Neural crest cell (in vitro differentiated cells): ENCODE data around the gene DPY19L1. TPM values are rescaled to one million over a fixed set of nuclear protein-coding genes. Genes with fewer than 3 reads are reported as not detected.
"Not testable (repeated sequence)": the region's sequence is repeated elsewhere in the genome, so short reads cannot be mapped to it uniquely, and the experiment has no call there.

ENCODE experiments used
- DNase-seq: peaks from one replicate; pipeline ENCODE4 v3.0.0; 2021; ENCODE audit warnings: low read depth, mixed read lengths, low spot score
- H3K27ac Mint-ChIP-seq: one replicate; pipeline ENCODE4 v1.8.0; 2021; ENCODE audit warnings: mild to moderate bottlenecking, mixed read lengths; ENCODE audit not compliant: unreplicated experiment
- H3K27me3 Mint-ChIP-seq: 2 replicates; pipeline ENCODE4 v1.8.0; 2021; ENCODE audit warnings: low read depth, mild to moderate bottlenecking, mixed read lengths
- H3K36me3 Mint-ChIP-seq: 2 replicates; pipeline ENCODE4 v1.8.0; 2021; ENCODE audit warnings: low read depth, mild to moderate bottlenecking, mixed read lengths
- H3K4me1 Mint-ChIP-seq: 2 replicates; pipeline ENCODE4 v1.8.0; 2021; ENCODE audit warnings: mixed read lengths
- H3K4me3 Mint-ChIP-seq: one replicate; pipeline ENCODE4 v1.8.0; 2021; ENCODE audit warnings: mild to moderate bottlenecking, mixed read lengths
- H3K9me3 Mint-ChIP-seq: 2 replicates; pipeline ENCODE4 v1.8.0; 2021; ENCODE audit warnings: mixed read lengths
- CTCF ChIP-seq: fragments of 200-600 bp; sonication (generic); conservative IDR thresholded peaks from 2 replicates; pipeline ENCODE4 v1.5.0; 2021; ENCODE audit warnings: antibody characterized with exemption, mild to moderate bottlenecking
- total RNA-seq: library from RNA; stranded (reverse); gene quantifications from 2 replicates; pipeline ENCODE4 v1.2.1, GENCODE V29; 2021

DPY19L1 gene
- total RNA-seq, 1 donor from 2014 or later = 37.4 TPM

GRCh38 chr7:35011085-35011484, 26.2 kb downstream of the DPY19L1 start:
- H3K27ac Mint-ChIP-seq = no peak overlapping the region
- H3K9me3 Mint-ChIP-seq = no peaks in the 10 kb centered on the region
- DNase-seq = no peak
- H3K4me1 Mint-ChIP-seq = peaks cover 7% of the 10 kb centered on the region
- H3K27me3 Mint-ChIP-seq = no peaks in the 10 kb centered on the region
- TF ChIP-seq CTCF = no peak
- peaks cover 5% of the 10 kb centered on the region for H3K36me3 Mint-ChIP-seq
- no peak overlapping the region for H3K4me3 Mint-ChIP-seq

- Mint-ChIP-seq H3K36me3 (peaks cover 17% of the 10 kb centered on the region), H3K4me1 (peaks cover 36% of the 10 kb centered on the region), H3K27ac (no peak overlapping the region), H3K27me3 (no peaks in the 10 kb centered on the region), H3K4me3 (no peak overlapping the region), H3K9me3 (peaks cover 4% of the 10 kb centered on the region)
- DNase-seq = no peak
- TF ChIP-seq CTCF = no peak
Observed at GRCh38 chr7:35007768-35008167, 29.5 kb downstream of the DPY19L1 start.

- no peaks in the 10 kb centered on the region for H3K27me3 Mint-ChIP-seq
- peaks cover 7% of the 10 kb centered on the region for H3K9me3 Mint-ChIP-seq
- H3K4me3 Mint-ChIP-seq = peak overlapping the region; percentile 53
- peaks cover 24% of the 10 kb centered on the region for H3K36me3 Mint-ChIP-seq
- no peak for DNase-seq
- no peak for TF ChIP-seq CTCF
- peak overlapping the region; percentile 94 for H3K27ac Mint-ChIP-seq
- H3K4me1 Mint-ChIP-seq = peaks cover 41% of the 10 kb centered on the region
Observed at GRCh38 chr7:35004531-35005095, 32.7 kb downstream of the DPY19L1 start.

- H3K4me3 Mint-ChIP-seq = peak overlapping the region; percentile 34
- peak overlapping the region; percentile 95 for H3K27ac Mint-ChIP-seq
- no peaks in the 10 kb centered on the region for H3K27me3 Mint-ChIP-seq
- no peak for DNase-seq
- TF ChIP-seq CTCF = no peak
- peaks cover 47% of the 10 kb centered on the region for H3K4me1 Mint-ChIP-seq
- peaks cover 7% of the 10 kb centered on the region for H3K9me3 Mint-ChIP-seq
- peaks cover 31% of the 10 kb centered on the region for H3K36me3 Mint-ChIP-seq
Observed at GRCh38 chr7:35003679-35004303, 33.5 kb downstream of the DPY19L1 start.

- Mint-ChIP-seq H3K36me3 (peaks cover 34% of the 10 kb centered on the region), H3K27ac (peak overlapping the region; percentile 95), H3K4me1 (peaks cover 51% of the 10 kb centered on the region), H3K4me3 (peak overlapping the region; percentile 34)
- not testable (repeated sequence) for DNase-seq, H3K27me3 Mint-ChIP-seq, H3K9me3 Mint-ChIP-seq
Observed at GRCh38 chr7:35003177-35003650, 34.1 kb downstream of the DPY19L1 start.

- H3K27me3 Mint-ChIP-seq = not testable (repeated sequence)
- H3K27ac Mint-ChIP-seq = peak overlapping the region; percentile 9
Observed at GRCh38 chr7:34998335-34998734, 39.0 kb downstream of the DPY19L1 start.

GRCh38 chr7:34996423-34997090, 40.7 kb downstream of the DPY19L1 start:
- H3K27me3 Mint-ChIP-seq, H3K4me3 Mint-ChIP-seq: not testable (repeated sequence)

More at GRCh38 chr7:34998335-34998734, 39.0 kb downstream of the DPY19L1 start:
- H3K4me3 Mint-ChIP-seq, DNase-seq, H3K9me3 Mint-ChIP-seq: not testable (repeated sequence)
- H3K36me3 Mint-ChIP-seq = peaks cover 42% of the 10 kb centered on the region
- peaks cover 30% of the 10 kb centered on the region for H3K4me1 Mint-ChIP-seq

More at GRCh38 chr7:34996423-34997090, 40.7 kb downstream of the DPY19L1 start:
- Mint-ChIP-seq H3K36me3 (peaks cover 33% of the 10 kb centered on the region), H3K27ac (peak overlapping the region; percentile 51), H3K4me1 (peaks cover 20% of the 10 kb centered on the region)
- DNase-seq, H3K9me3 Mint-ChIP-seq: not testable (repeated sequence)
